Fibroblast of villous mesenchyme (primary cell): Measurements from ENCODE around the gene KLK5. TPM values are rescaled to one million over a fixed set of nuclear protein-coding genes. Genes with fewer than 3 reads are reported as not detected.
"Not testable (repeated sequence)": the region's sequence is repeated elsewhere in the genome, so short reads cannot be mapped to it uniquely, and the experiment has no call there.

Source experiments
- DNase-seq: peaks from one replicate; pipeline ENCODE4 v3.0.0-alpha.2; 2010; ENCODE audit warnings: low read depth
- H3K4me3 ChIP-seq: 2 replicates; pipeline ENCODE4 v1.5.1; 2011; ENCODE audit warnings: low read depth, mild to moderate bottlenecking, low read length
- total RNA-seq: library from RNA; depleted of rRNA; stranded (reverse); fragments of >200 nt; gene quantifications from 2 replicates; pipeline ENCODE4 v1.2.3, GENCODE V29; 2012
- TF ChIP-seq, protein P1 (sequence below): IDR thresholded peaks from 2 replicates; pipeline ENCODE4 v1.5.1; 2012; ENCODE audit warnings: low read depth, mild to moderate bottlenecking, low read length; ENCODE audit not compliant: insufficient read depth

The KLK5 gene
- total RNA-seq, 1 donor = not detected

DNA sequence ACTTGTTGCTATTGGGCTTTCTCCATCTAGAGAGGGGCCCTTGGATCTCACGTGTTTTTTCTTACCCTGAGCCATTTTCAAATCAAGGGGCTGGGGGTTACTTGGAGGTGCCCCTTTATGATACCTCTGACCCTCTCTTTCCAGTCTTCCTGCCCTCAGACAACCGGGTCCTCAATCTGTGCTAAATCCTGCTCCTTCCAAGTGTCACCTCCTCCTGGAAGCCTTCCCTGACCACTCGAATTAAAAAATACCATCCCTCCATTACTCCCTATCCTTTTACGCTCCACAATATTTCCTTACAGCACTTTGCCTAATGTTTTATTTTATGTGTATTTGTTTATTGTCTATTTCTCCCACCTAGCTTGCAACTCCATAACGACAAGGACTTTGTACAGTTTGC lies 45.2 kb upstream of the KLK5 start:
- TF ChIP-seq, protein P1, sequence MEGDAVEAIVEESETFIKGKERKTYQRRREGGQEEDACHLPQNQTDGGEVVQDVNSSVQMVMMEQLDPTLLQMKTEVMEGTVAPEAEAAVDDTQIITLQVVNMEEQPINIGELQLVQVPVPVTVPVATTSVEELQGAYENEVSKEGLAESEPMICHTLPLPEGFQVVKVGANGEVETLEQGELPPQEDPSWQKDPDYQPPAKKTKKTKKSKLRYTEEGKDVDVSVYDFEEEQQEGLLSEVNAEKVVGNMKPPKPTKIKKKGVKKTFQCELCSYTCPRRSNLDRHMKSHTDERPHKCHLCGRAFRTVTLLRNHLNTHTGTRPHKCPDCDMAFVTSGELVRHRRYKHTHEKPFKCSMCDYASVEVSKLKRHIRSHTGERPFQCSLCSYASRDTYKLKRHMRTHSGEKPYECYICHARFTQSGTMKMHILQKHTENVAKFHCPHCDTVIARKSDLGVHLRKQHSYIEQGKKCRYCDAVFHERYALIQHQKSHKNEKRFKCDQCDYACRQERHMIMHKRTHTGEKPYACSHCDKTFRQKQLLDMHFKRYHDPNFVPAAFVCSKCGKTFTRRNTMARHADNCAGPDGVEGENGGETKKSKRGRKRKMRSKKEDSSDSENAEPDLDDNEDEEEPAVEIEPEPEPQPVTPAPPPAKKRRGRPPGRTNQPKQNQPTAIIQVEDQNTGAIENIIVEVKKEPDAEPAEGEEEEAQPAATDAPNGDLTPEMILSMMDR = no peak
- no peak for DNase-seq
- no peak overlapping the region for H3K4me3 ChIP-seq

DNA sequence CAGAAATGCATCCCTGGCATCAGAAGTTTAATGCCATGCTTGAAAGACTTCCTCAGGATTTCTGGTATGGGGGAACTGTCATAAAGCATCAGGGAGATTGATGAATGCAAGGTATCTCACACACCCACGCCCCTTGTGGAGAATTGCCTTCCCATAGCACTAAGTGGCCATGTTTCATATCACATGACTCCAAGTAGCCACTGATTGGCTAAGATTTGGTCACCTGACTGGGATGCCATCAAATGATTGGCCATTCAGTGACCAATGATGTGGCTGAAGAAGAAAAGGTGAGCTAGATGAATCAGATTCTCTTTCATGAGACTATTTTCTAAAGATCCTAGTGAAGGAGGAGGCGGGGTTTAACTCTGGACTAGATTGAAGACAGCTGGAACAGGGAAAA lies 41.3 kb upstream of the KLK5 start:
- H3K4me3 ChIP-seq = no peak overlapping the region
- TF ChIP-seq, protein P1 = no peak

DNA sequence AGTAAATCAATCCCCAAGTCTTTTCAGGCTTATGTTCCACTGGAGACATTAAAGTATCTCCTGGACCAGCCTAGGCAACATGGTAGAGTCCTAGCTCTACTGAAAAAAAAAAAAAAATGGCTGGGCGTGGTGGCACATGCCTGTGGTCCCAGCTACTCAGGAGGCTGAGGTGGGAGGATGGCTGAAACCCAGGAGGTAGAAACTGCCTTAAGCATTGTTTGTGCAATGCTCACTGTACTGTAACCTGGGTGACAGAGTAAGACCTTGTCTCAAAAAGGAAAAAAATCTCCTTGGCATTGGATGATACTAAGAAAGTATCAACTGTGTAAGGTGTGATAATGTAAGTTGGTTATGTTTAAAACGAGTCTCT lies 39.8 kb upstream of the KLK5 start:
- no peak for DNase-seq
- no peak overlapping the region for H3K4me3 ChIP-seq
- TF ChIP-seq, protein P1 = no peak

More for the DNA sequence above, 41.3 kb upstream of the KLK5 start:
- no peak for DNase-seq

DNA sequence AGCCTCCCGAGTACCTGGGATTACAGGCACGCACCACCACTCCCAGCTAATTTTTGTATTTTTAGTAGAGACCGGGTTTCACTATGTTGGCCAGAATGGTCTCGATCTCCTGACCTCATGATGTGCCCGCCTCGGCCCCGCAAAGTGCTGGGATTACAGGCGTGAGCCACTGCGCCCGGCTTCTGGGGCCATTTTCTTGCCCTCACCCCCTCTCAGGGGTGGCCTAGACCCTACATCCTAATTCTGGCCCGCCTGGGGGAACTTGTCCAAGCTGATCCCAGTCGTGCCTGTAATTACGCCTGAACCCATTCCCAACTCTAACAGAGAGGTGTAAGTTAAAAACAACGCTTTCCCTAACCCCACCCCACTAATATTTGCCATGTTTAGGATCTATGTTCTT lies 31.6 kb upstream of the KLK5 start:
- H3K4me3 ChIP-seq, DNase-seq: not testable (repeated sequence)

DNA sequence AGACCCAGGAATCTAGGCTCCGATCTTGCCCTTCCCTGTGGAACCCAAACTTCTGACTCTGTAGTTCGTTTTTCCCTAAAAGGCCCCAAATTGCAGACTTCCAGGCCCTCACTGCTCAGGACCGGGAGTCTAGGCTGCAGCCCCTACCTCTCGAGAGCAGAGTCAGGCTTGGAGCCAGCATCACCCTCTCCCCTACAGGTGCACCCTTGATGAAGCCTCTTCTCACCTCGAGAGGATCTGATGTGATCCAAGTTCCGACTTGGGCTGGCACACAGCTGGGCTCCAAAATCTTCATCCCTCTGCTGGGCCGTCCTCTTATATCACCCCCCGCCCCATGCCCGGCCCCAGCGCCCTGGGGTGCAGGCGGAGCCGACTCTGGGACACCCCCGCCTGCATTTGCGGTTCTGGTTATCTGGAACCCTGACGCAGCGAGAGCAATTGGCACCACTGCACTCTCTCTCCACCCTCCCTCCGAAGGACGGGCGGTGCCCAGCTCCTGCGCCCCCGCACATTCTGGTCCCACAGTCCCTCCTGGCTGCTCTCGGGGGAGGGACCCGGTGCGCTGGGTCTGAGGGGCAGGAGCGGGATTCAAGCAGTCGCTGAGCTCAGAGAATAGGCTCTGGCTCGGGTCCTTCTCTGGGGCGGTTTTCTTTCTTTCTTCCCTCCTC lies 30.9 kb upstream of the KLK5 start, which contains the start of gene KLK7:
KLK7 (minus strand) TSS at position 293 of the 668 bp plus-strand sequence. CDS start 1,518 bp downstream, outside the sequence.
- no peak for DNase-seq
- TF ChIP-seq, protein P1 = no peak
- H3K4me3 ChIP-seq = no peak within 1 kb of the TSS

DNA sequence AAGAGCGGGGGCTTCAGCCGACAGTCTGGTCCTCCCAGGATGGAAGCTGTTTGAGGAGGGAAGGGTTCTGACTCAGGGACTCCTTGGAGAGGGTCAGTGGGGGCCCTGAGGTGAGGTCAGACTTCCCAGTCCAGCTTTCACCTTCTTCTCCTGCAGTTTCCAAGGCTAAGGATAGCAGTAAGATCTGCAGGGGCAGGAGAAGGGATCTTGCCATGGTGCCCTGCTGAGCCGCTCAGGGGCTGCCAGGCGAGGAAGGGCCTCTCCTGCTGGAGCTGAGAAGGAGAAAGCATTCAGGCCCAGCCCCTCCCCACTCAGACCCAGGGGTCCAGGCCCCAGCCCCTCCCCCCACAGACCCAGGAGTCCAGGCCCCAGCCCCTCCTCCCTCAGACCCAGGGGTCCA lies 29.3 kb upstream of the KLK5 start:
- TF ChIP-seq, protein P1 = no peak
- H3K4me3 ChIP-seq = no peak overlapping the region
- no peak for DNase-seq

DNA sequence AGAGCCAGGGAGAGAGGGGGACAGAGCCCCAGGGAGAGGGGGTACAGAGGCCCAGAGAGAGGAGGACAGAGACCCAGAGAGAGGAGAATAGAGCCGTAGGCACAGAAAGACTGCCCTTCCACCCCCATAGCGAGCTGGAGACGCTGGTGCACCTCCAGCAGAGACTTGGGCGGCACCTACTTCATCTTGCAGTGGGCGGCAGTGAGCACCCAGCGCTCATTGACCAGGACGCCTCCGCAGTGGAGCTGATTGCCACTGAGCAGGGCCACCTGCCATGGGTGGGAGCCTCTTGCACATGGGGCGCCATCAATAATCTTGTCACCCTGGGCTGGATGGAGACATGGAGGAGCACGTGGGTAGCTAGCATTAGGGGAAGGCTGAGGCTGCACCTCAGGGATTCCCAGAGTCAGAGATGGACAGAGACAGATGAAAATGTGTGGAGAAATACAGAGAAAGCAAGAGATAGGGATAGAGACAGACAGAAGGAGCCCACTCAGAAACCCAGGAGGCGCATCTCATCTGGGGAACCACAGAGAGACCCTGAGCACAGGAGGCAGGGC lies 28.8 kb upstream of the KLK5 start:
- DNase-seq = no peak
- TF ChIP-seq, protein P1 = no peak

More for the DNA sequence above, 28.8 kb upstream of the KLK5 start:
- no peak overlapping the region for H3K4me3 ChIP-seq
